Esophagus muscularis mucosa (tissue), 4 donors: ENCODE measurements around the gene FBLIM1. TPM values are rescaled to one million over a fixed set of nuclear protein-coding genes. Genes with fewer than 3 reads are reported as not detected.

ENCODE experiments used
- DNase-seq: peaks from one replicate; pipeline ENCODE4 v3.0.0-alpha.2; 2017; ENCODE audit errors: extremely low spot score
- H3K27ac ChIP-seq, 4 donors: fragments of 200-600 bp; sonication (generic); replicated peaks in 1 of 4; 1 replicate in 3 of 4; 2 replicates in 1 of 4; pipeline ENCODE4 v1.5.1; 2016 to 2019; ENCODE audit warnings: mild to moderate bottlenecking in 1 of 4
- H3K27me3 ChIP-seq, 4 donors: fragments of 200-600 bp; sonication (generic); one replicate each; pipeline versions ENCODE4 v1.5.1 to v1.6.0; 2016 to 2019
- H3K36me3 ChIP-seq, 4 donors: fragments of 200-600 bp; sonication (generic); one replicate each; pipeline ENCODE4 v1.5.1; 2016 to 2019
- H3K4me1 ChIP-seq, 4 donors: fragments of 200-600 bp; sonication (generic); one replicate each; pipeline ENCODE4 v1.5.1; 2016 to 2019
- H3K4me3 ChIP-seq, 4 donors: fragments of 200-600 bp; sonication (generic); 1 replicate in 2 of 4; 2 replicates in 2 of 4; pipeline ENCODE4 v1.5.1; 2016 to 2019; ENCODE audit warnings: mild to moderate bottlenecking in 4 of 4, moderate library complexity in 1 of 4
- H3K9me3 ChIP-seq, 4 donors: fragments of 200-600 bp; sonication (generic); 1 replicate in 3 of 4; 2 replicates in 1 of 4; pipeline ENCODE4 v1.5.1; 2016 to 2019
- EP300 ChIP-seq: sonication (generic); formaldehyde crosslinking; IDR thresholded peaks from one replicate; pipeline ENCODE4 v1.6.1; 2017; ENCODE audit warnings: antibody characterized with exemption
- POLR2A ChIP-seq: fragments of 450-650 bp; IDR thresholded peaks from one replicate; pipeline ENCODE4 v1.6.1; 2017; ENCODE audit warnings: antibody characterized with exemption, moderate library complexity, mild to moderate bottlenecking, low read depth
- POLR2AphosphoS5 ChIP-seq, 2 donors: sonication (generic); formaldehyde crosslinking; IDR thresholded peaks; one replicate each; pipeline ENCODE4 v1.6.1; 2017; ENCODE audit warnings: antibody characterized with exemption in 2 of 2
- WGBS: methylation state at CpG from one replicate; pipeline ENCODE4 v1.1.5; 2018; 5-methylcytosine and 5-hydroxymethylcytosine counted together
- intact Hi-C: fragments of 100-400 bp; cut with DNase I; formaldehyde crosslinking; loops from one replicate; pipeline ENCODE4 v1.15.1; 2023
- total RNA-seq, 4 donors: library from RNA; depleted of rRNA; stranded (reverse); fragments of >200 nt; gene quantifications; one replicate each; pipeline versions ENCODE4 v1.1.0 to v1.2.1, GENCODE V29; 2016
- TF ChIP-seq, protein P1 (sequence below), 3 experiments: fragments of 200-600 bp in 2 of 3; fragments of 450-650 bp in 1 of 3; sonication (generic) in 2 of 3; IDR thresholded peaks; one replicate each; pipeline ENCODE4 v1.5.1; 2017 to 2019; ENCODE audit warnings: antibody characterized with exemption in 3 of 3, mild to moderate bottlenecking in 2 of 3, moderate library complexity in 1 of 3

The FBLIM1 gene
- total RNA-seq, 4 donors from 2014 or later, result 44.9 to 115 (median 71.8) TPM

DNA sequence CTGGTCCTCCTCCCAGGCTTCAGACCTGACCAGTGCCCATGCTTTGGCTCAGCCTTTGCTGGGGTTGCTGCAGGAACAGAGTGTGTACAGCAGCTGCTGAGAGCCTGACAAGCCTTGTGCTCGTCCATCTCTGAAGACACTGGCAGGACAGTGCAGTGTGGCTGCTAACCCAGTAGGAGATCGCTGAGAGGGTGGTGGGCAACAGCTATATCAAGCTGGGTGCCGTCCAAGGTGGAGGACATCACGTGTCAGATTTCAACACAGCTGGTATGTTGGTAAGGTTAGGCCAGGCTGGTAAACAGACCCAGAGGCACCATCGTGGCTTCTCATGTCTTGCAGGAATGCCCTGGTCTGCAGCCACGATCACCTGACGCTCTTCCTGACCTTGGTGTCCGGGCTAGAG lies 40.4 kb upstream of the FBLIM1 start:
- intact Hi-C loops, result no loop called here
- Histone ChIP-seq H3K36me3 (peaks cover 53 to 74% (median 72%) of the 10 kb centered on the region in 4 donors), H3K27ac (peak overlapping the region in 3 of 4 donors; percentile 13 to 62 (median 16)), H3K4me3 (no peak overlapping the region), H3K9me3 (no peaks in the 10 kb centered on the region), H3K4me1 (peaks cover 55 to 62% (median 61%) of the 10 kb centered on the region in 4 donors), H3K27me3 (no peaks in the 10 kb centered on the region)
- DNase-seq, result no peak
- 97% methylated on average over 3 of the region's 8 CpGs for WGBS
- TF ChIP-seq, protein P1, sequence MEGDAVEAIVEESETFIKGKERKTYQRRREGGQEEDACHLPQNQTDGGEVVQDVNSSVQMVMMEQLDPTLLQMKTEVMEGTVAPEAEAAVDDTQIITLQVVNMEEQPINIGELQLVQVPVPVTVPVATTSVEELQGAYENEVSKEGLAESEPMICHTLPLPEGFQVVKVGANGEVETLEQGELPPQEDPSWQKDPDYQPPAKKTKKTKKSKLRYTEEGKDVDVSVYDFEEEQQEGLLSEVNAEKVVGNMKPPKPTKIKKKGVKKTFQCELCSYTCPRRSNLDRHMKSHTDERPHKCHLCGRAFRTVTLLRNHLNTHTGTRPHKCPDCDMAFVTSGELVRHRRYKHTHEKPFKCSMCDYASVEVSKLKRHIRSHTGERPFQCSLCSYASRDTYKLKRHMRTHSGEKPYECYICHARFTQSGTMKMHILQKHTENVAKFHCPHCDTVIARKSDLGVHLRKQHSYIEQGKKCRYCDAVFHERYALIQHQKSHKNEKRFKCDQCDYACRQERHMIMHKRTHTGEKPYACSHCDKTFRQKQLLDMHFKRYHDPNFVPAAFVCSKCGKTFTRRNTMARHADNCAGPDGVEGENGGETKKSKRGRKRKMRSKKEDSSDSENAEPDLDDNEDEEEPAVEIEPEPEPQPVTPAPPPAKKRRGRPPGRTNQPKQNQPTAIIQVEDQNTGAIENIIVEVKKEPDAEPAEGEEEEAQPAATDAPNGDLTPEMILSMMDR (IDR thresholded peaks at IDR 0.05), result no peak
- TF ChIP-seq POLR2A (no peak), POLR2AphosphoS5 (IDR thresholded peaks at IDR 0.05) (no peak), EP300 (no peak)

DNA sequence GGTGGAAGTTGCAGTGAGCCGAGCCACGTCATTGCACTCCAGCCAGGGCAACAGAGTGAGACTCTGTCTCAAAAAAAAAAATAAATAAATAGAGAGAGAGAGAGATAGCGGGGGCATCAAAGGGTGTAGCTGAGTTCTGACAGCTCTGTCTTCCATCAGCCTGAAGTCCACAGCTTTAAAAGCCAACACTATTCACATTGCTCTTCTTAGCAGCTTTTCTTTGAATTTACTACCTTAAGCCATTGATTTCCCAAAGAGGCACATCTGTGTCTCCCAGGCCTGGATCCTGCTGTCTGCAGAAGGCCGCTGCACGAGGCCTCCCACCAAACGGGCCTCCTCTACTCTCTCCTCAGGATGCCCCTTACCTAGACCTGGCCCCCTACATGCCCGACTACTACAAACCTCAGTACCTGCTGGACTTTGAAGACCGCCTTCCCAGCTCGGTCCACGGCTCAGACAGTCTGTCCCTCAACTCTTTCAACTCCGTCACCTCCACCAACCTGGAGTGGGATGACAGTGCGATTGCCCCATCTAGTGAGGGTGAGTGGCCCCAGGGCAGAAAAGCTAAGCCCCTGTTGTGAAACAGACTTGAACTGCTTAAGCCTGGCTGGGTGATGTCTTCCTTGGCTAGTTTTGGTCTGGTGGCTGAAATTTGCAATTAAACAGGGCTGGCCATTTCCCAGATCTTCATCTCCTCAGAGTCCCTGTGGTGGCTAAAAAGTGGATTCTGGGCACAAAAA lies 39.0 kb upstream of the FBLIM1 start:
- H3K27ac ChIP-seq, result no peak overlapping the region
- TF ChIP-seq EP300 (no peak), POLR2A (no peak), POLR2AphosphoS5 (IDR thresholded peaks at IDR 0.05) (no peak)
- TF ChIP-seq, protein P1 (IDR thresholded peaks at IDR 0.05), result no peak
- 93% methylated on average over 12 of the region's 12 CpGs for WGBS
- H3K4me1 ChIP-seq, result peaks cover 42 to 49% (median 49%) of the 10 kb centered on the region in 4 donors
- no peaks in the 10 kb centered on the region for H3K27me3 ChIP-seq
- intact Hi-C loops, result no loop called here
- DNase-seq, result no peak
- no peak overlapping the region for H3K4me3 ChIP-seq
- peaks cover 60 to 87% (median 85%) of the 10 kb centered on the region in 4 donors for H3K36me3 ChIP-seq
- H3K9me3 ChIP-seq, result no peaks in the 10 kb centered on the region

DNA sequence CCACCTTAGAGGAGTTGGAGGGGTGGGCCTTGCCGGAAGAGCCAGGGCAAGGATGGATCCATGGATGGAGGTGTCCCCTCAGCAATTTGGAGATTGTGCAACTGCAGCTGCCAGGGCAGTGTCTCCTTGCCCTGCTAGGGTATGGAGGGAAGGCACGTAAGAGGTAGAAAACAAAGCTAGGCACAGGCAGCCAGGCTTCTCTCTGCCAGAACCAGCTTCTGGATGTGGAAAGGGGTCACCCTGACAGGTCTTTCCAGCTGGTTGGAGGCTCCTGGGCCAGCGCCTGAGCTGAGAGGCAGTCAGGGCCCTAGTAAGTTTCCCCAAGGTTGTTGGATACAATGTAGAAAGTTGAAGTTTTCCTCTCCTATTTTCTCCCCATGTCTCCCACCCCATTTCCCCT lies 37.7 kb upstream of the FBLIM1 start:
- WGBS, result 100% methylated on average over 3 of the region's 3 CpGs
- no peak overlapping the region for H3K27ac ChIP-seq
- no peak for TF ChIP-seq POLR2AphosphoS5 (IDR thresholded peaks at IDR 0.05)
- TF ChIP-seq, protein P1 (IDR thresholded peaks at IDR 0.05), result no peak
- no peak for TF ChIP-seq EP300
- no peak for TF ChIP-seq POLR2A
- H3K4me3 ChIP-seq, result no peak overlapping the region
- intact Hi-C loops, result no loop called here
- peaks cover 29 to 41% (median 36%) of the 10 kb centered on the region in 4 donors for H3K4me1 ChIP-seq
- peaks cover 68 to 100% (median 97%) of the 10 kb centered on the region in 4 donors for H3K36me3 ChIP-seq
- no peaks in the 10 kb centered on the region for H3K9me3 ChIP-seq
- H3K27me3 ChIP-seq, result no peaks in the 10 kb centered on the region
- no peak for DNase-seq

DNA sequence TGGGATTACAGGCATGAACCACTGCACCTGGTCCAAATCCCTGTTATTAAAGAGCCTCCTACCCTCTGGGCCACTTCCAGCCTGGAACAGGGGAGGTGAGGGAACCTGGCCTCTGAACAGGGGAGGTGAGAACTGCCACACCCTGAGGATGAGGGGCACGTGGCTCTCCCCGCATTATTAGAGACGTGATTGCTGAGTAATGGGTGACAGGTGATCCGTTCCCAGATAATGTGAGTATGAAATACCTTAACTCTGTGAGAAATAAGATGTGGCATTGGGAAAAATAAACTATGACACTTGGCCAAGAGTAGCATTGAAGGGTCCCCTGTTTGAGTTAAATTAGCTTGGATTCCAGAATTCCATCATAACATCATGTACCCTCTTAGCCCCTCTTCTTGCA lies 36.2 kb upstream of the FBLIM1 start:
- TF ChIP-seq POLR2A (no peak), EP300 (no peak), POLR2AphosphoS5 (IDR thresholded peaks at IDR 0.05) (no peak)
- TF ChIP-seq, protein P1 (IDR thresholded peaks at IDR 0.05), result no peak
- intact Hi-C loops, result no loop called here
- H3K27me3 ChIP-seq, result no peaks in the 10 kb centered on the region
- no peaks in the 10 kb centered on the region for H3K9me3 ChIP-seq
- peaks cover 14 to 26% (median 20%) of the 10 kb centered on the region in 4 donors for H3K4me1 ChIP-seq
- H3K4me3 ChIP-seq, result no peak overlapping the region
- 87% methylated on average over 4 of the region's 4 CpGs for WGBS
- peaks cover 69 to 100% (median 98%) of the 10 kb centered on the region in 4 donors for H3K36me3 ChIP-seq
- no peak overlapping the region for H3K27ac ChIP-seq
- DNase-seq, result no peak
